NOMO-1 treated with DMSO at 0.1 percent for 48 hours (cell line): ENCODE measurements around the gene PCDHGB1.
"Not testable (repeated sequence)": the region's sequence is repeated elsewhere in the genome, so short reads cannot be mapped to it uniquely, and the experiment has no call there.

Experiments used
- DNase-seq: peaks from one replicate; lab custom pipeline; 2025; ENCODE audit not compliant: unreplicated experiment; lab: John Stamatoyannopoulos, UW

PCDHGB1 gene

GRCh38 chr5:141345327-141345726 is 4.6 kb upstream of the PCDHGB1 start:
- DNase-seq = no peak

- not testable (repeated sequence) for DNase-seq
These were observed 3.9 kb upstream of the PCDHGB1 start for GRCh38 chr5:141346017-141346416.

- DNase-seq = no peak
These were observed 1.7 kb downstream of the PCDHGB1 start for GRCh38 chr5:141351591-141351990.

DNA sequence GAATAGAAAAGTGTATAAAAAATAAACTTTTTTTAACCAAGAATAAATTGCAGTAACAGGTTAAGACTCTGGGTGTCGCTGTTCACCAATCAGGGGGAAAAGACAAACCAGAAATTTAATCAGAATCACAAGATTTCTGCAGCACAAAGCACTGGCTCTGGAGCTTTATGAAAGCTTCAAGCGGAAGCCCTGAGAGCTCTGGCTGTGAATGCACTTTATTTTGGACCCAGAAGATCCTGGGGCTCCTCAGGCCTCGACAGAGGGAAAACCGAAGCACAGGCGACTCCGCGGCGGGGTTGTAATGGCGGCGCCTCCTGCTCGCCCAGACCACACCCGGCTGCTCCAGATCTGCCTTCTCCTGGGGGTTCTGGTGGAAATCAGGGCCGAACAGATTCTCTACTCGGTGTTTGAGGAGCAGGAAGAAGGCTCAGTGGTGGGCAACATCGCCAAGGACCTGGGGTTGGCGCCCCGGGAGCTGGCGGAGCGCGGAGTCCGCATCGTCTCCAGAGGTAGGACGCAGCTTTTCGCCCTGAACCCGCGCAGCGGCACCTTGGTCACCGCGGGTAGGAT is 5.1 kb downstream of the PCDHGB1 start, which contains the start of gene PCDHGA4:
PCDHGA4 (plus strand) TSS at position 122 of the 570 bp plus-strand sequence; CDS start at position 209, 87 bp downstream.
- no peak for DNase-seq

DNA sequence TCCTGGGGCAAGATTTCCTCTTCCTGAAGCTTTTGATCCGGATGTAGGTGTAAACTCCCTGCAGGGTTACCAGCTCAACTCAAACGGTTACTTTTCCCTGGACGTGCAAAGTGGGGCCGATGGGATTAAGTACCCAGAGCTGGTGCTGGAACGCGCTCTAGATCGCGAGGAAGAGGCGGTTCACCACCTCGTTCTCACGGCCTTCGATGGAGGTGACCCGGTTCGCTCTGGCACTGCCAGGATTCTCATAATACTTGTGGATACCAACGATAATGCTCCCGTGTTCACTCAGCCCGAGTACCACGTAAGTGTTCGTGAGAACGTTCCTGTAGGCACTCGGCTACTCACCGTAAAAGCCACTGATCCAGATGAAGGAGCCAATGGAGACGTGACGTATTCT is 5.7 kb downstream of the PCDHGB1 start:
- no peak for DNase-seq

DNA sequence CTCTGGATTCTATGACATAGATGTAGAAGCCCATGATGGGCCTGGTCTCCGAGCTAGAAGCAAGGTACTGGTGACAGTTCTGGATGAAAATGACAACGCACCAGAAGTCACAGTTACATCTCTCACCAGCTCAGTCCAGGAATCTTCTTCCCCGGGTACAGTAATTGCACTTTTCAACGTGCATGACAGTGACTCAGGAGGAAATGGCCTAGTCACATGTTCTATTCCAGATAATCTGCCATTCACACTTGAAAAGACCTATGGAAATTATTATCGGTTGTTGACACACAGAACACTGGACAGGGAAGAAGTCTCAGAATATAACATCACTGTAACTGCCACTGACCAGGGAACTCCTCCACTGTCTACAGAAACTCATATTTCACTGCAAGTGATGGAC is 6.2 kb downstream of the PCDHGB1 start:
- no peak for DNase-seq

GRCh38 chr5:141356950-141357349 is 7.1 kb downstream of the PCDHGB1 start:
- no peak for DNase-seq

GRCh38 chr5:141359790-141360426 is 10.0 kb downstream of the PCDHGB1 start, which contains the start of gene PCDHGB2:
Gene PCDHGB2, plus strand, starts transcription at chr5:141359994. Its CDS starts 142 bp downstream, at chr5:141360136.
- DNase-seq = peak; percentile 65

DNA sequence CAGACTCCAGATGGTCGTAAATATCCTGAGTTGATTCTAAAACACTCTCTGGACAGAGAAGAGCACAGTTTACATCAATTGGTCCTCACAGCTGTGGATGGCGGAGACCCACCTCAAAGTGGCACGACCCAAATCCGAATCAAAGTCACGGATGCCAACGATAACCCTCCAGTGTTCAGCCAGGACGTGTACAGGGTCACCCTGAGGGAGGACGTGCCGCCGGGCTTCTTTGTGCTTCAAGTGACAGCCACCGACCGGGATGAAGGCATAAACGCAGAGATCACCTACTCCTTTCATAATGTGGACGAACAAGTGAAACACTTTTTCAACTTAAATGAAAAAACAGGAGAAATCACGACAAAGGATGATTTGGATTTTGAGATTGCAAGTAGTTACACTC is 10.8 kb downstream of the PCDHGB1 start:
- no peak for DNase-seq

- no peak for DNase-seq
These were observed 12.8 kb downstream of the PCDHGB1 start for GRCh38 chr5:141362719-141363118.

DNA sequence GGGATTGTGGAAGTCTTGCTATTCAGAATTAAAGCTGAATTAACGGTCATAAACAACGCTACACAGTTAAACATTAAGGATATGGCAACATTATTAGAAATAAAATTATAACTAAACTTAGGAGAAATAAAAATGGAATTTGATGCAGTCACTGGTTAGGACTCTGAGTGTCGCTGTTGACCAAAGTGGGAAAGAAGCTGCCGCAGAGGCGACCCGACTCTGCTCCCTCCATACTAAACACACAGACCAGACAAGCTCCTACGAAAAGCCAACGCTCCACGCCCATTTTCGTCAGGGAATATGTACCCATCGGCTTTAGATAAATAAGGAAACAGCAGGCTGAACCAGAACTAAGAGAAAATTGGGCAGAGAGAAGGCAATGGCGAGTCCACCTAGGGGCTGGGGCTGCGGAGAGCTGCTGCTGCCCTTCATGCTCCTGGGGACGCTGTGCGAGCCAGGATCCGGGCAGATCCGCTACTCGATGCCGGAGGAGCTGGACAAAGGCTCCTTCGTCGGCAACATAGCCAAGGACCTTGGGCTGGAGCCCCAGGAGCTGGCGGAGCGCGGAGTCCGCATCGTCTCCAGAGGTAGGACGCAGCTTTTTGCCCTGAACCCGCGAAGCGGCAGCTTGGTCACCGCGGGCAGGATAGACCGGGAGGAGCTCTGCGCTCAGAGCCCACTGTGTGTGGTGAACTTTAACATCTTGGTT is 14.2 kb downstream of the PCDHGB1 start, which contains the start of gene PCDHGA5:
PCDHGA5 (plus strand) TSS at position 211 of the 709 bp plus-strand sequence; CDS start at position 380, 169 bp downstream.
- no peak for DNase-seq

GRCh38 chr5:141366016-141366896 is 16.4 kb downstream of the PCDHGB1 start:
- DNase-seq = no peak

GRCh38 chr5:141369994-141370848 is 20.3 kb downstream of the PCDHGB1 start, which contains the start of gene PCDHGB3:
Gene PCDHGB3, plus strand, starts transcription at chr5:141370242. Its CDS starts 153 bp downstream, at chr5:141370395.
- peak; percentile 47 for DNase-seq

GRCh38 chr5:141371572-141372475 is 21.9 kb downstream of the PCDHGB1 start:
- no peak for DNase-seq

GRCh38 chr5:141373673-141374317 is 23.9 kb downstream of the PCDHGB1 start, which contains the start of gene PCDHGA6:
Gene PCDHGA6, plus strand, starts transcription at chr5:141373891. Its CDS starts 193 bp downstream, at chr5:141374084.
- no peak for DNase-seq

DNA sequence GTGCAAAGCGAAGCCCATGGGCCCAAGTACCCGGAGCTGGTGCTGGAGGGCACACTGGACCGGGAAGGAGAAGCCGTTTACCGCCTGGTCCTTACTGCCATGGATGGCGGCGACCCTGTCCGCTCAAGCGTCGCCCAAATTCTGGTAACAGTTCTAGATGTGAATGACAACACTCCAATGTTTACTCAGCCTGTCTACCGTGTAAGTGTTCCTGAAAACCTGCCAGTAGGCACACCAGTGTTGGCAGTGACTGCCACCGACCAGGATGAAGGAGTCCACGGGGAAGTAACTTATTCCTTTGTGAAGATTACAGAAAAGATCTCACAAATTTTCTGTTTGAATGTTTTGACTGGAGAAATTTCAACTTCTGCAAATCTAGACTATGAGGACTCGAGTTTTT is 24.7 kb downstream of the PCDHGB1 start:
- no peak for DNase-seq

- DNase-seq = not testable (repeated sequence)
These were observed 25.7 kb downstream of the PCDHGB1 start for GRCh38 chr5:141375444-141376155.
